ENCODE measurements around the gene MMP1. TPM values are rescaled to one million over a fixed set of nuclear protein-coding genes. Genes with fewer than 3 reads are reported as not detected.

The MMP1 gene
- total and polyA plus RNA-seq, 4 donors, result 0.06 to 0.09 TPM; not detected in 2

- WGBS, result 77% methylated on average over 4 of the region's 4 CpGs
- H3K36me3 ChIP-seq (ENCODE audit: control insufficient read depth in 4 of 4, insufficient read depth in 3 of 4, low read depth in 1 of 4, low read length in 3 of 4), result no peaks in the 10 kb centered on the region
- no peak overlapping the region for H3K4me3 ChIP-seq (ENCODE audit: low read depth in 1 of 3, low read length in 3 of 3)
- no peak overlapping the region for H3K9ac ChIP-seq (ENCODE audit: low read depth in 1 of 2, low read length in 2 of 2)
- no peaks in the 10 kb centered on the region for H3K27me3 ChIP-seq (ENCODE audit: control insufficient read depth in 4 of 4, insufficient read depth in 4 of 4, low read length in 3 of 4)
- no peaks in the 10 kb centered on the region for H3K9me3 ChIP-seq (ENCODE audit: control insufficient read depth in 4 of 4, low read length in 3 of 4)
- no peaks in the 10 kb centered on the region for H3K4me1 ChIP-seq (ENCODE audit: control insufficient read depth in 4 of 4, insufficient read depth in 4 of 4, low read length in 3 of 4)
- DNase-seq (ENCODE audit: low spot score), result no peak
- TF ChIP-seq, protein P1, sequence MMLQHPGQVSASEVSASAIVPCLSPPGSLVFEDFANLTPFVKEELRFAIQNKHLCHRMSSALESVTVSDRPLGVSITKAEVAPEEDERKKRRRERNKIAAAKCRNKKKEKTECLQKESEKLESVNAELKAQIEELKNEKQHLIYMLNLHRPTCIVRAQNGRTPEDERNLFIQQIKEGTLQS (IDR thresholded peaks at IDR 0.05), result no peak
- TF ChIP-seq EGR1 (IDR thresholded peaks at IDR 0.05; ENCODE audit: low read depth in 2 of 2), result no peak
- no peak for TF ChIP-seq RAD21 (IDR thresholded peaks at IDR 0.05)
- no peak for TF ChIP-seq HNF4A (conservative IDR thresholded peaks at IDR 0.05)
- TF ChIP-seq, protein P2, sequence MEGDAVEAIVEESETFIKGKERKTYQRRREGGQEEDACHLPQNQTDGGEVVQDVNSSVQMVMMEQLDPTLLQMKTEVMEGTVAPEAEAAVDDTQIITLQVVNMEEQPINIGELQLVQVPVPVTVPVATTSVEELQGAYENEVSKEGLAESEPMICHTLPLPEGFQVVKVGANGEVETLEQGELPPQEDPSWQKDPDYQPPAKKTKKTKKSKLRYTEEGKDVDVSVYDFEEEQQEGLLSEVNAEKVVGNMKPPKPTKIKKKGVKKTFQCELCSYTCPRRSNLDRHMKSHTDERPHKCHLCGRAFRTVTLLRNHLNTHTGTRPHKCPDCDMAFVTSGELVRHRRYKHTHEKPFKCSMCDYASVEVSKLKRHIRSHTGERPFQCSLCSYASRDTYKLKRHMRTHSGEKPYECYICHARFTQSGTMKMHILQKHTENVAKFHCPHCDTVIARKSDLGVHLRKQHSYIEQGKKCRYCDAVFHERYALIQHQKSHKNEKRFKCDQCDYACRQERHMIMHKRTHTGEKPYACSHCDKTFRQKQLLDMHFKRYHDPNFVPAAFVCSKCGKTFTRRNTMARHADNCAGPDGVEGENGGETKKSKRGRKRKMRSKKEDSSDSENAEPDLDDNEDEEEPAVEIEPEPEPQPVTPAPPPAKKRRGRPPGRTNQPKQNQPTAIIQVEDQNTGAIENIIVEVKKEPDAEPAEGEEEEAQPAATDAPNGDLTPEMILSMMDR (IDR thresholded peaks at IDR 0.05; ENCODE audit: low read depth, low read length, missing input control), result no peak
- no peak for TF ChIP-seq SP1 (IDR thresholded peaks at IDR 0.05)
- TF ChIP-seq HNF4G (IDR thresholded peaks at IDR 0.05), result no peak
- TF ChIP-seq MAX (IDR thresholded peaks at IDR 0.05), result no peak
- TF ChIP-seq JUND (IDR thresholded peaks at IDR 0.05), result no peak
- no peak for TF ChIP-seq YY1 (IDR thresholded peaks at IDR 0.05)
- TF ChIP-seq RXRA (IDR thresholded peaks at IDR 0.05), result no peak
- H3K27ac ChIP-seq (ENCODE audit: low read depth in 1 of 2, low read length in 2 of 2), result no peak overlapping the region
Observed at GRCh38 chr11:102791271-102792036, 6.5 kb downstream of the MMP1 start.

DNA sequence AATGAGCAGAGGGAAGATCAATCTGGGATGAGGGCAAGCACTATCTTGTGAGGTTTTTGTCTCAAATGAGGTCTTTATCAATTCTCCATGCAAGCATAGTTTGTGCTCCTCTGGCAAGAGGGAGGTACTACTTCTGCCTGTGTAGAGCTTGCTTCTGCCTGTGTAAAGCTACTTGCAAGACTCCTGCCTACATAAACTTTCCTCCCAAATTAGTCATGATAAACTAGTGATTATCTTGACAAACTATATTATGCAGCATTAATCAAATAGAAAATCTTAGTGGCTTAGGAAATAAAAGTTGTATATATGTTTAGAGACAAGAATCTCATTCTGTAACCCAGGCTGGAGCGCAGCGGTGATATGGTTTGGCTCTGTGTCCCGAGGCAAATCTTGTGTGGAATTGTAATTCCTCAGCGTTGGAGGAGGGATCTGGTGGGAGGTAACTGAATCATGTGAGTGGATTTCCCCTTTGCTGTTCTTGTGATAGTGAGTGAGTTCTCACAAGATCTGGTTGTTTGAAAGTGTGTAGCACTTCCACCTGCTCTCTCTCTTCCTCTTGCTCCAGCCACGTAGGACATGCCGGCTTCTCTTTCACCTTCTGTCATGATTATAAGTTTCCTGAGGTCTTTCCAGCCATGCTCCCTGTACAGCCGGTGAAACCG lies 9.5 kb downstream of the MMP1 start:
- Histone ChIP-seq H3K9me3 (ENCODE audit: control insufficient read depth in 4 of 4, low read length in 3 of 4) (no peaks in the 10 kb centered on the region), H3K27me3 (ENCODE audit: control insufficient read depth in 4 of 4, insufficient read depth in 4 of 4, low read length in 3 of 4) (no peaks in the 10 kb centered on the region), H3K27ac (ENCODE audit: low read depth in 1 of 2, low read length in 2 of 2) (no peak overlapping the region), H3K4me1 (ENCODE audit: control insufficient read depth in 4 of 4, insufficient read depth in 4 of 4, low read length in 3 of 4) (no peaks in the 10 kb centered on the region), H3K4me3 (ENCODE audit: low read depth in 1 of 3, low read length in 3 of 3) (no peak overlapping the region), H3K9ac (ENCODE audit: low read depth in 1 of 2, low read length in 2 of 2) (no peak overlapping the region), H3K36me3 (ENCODE audit: control insufficient read depth in 4 of 4, insufficient read depth in 3 of 4, low read depth in 1 of 4, low read length in 3 of 4) (no peaks in the 10 kb centered on the region)
- no peak for DNase-seq (ENCODE audit: low spot score)
- TF ChIP-seq FOXA2 (IDR thresholded peaks at IDR 0.05) (no peak), RAD21 (IDR thresholded peaks at IDR 0.05) (no peak), RXRA (IDR thresholded peaks at IDR 0.05) (no peak), FOXA1 (IDR thresholded peaks at IDR 0.05) (no peak), YY1 (IDR thresholded peaks at IDR 0.05) (no peak), JUND (IDR thresholded peaks at IDR 0.05) (no peak), HNF4G (IDR thresholded peaks at IDR 0.05) (no peak), HNF4A (conservative IDR thresholded peaks at IDR 0.05) (no peak), TAF1 (conservative IDR thresholded peaks at IDR 0.05) (no peak)
- TF ChIP-seq, protein P3, sequence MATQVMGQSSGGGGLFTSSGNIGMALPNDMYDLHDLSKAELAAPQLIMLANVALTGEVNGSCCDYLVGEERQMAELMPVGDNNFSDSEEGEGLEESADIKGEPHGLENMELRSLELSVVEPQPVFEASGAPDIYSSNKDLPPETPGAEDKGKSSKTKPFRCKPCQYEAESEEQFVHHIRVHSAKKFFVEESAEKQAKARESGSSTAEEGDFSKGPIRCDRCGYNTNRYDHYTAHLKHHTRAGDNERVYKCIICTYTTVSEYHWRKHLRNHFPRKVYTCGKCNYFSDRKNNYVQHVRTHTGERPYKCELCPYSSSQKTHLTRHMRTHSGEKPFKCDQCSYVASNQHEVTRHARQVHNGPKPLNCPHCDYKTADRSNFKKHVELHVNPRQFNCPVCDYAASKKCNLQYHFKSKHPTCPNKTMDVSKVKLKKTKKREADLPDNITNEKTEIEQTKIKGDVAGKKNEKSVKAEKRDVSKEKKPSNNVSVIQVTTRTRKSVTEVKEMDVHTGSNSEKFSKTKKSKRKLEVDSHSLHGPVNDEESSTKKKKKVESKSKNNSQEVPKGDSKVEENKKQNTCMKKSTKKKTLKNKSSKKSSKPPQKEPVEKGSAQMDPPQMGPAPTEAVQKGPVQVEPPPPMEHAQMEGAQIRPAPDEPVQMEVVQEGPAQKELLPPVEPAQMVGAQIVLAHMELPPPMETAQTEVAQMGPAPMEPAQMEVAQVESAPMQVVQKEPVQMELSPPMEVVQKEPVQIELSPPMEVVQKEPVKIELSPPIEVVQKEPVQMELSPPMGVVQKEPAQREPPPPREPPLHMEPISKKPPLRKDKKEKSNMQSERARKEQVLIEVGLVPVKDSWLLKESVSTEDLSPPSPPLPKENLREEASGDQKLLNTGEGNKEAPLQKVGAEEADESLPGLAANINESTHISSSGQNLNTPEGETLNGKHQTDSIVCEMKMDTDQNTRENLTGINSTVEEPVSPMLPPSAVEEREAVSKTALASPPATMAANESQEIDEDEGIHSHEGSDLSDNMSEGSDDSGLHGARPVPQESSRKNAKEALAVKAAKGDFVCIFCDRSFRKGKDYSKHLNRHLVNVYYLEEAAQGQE (IDR thresholded peaks at IDR 0.05), result no peak
- TF ChIP-seq, protein P2 (IDR thresholded peaks at IDR 0.05; ENCODE audit: low read depth, low read length, missing input control), result no peak
- 73% methylated on average over 8 of the region's 8 CpGs for WGBS
